CD14-positive monocyte (primary cell): Measurements from ENCODE around the gene ZNF689. TPM values are rescaled to one million over a fixed set of nuclear protein-coding genes. Genes with fewer than 3 reads are reported as not detected.
A peak's percentile ranks its signal among the peaks of the same experiment; 100 is the strongest.
"Not testable (repeated sequence)": the region's sequence is repeated elsewhere in the genome, so short reads cannot be mapped to it uniquely, and the experiment has no call there.

Source experiments
- DNase-seq, 3 donors: peaks; one replicate each; pipeline ENCODE4 v3.0.0-alpha.2; 2011 to 2022
- H2AFZ ChIP-seq: 2 replicates; pipeline ENCODE4 v1.6.0; 2012; ENCODE audit warnings: mild to moderate bottlenecking, low read depth, low read length, inconsistent platforms; ENCODE audit not compliant: insufficient read depth, poor library complexity, severe bottlenecking
- H3K27ac ChIP-seq, 2 donors: 1 replicate in 1 of 2; 2 replicates in 1 of 2; pipeline ENCODE4 v1.5.1; 2012 to 2013; ENCODE audit warnings: low read length in 2 of 2, control low read depth in 1 of 2, inconsistent platforms in 1 of 2, low read depth in 1 of 2, mild to moderate bottlenecking in 1 of 2
- H3K27me3 ChIP-seq, 2 donors: one replicate each; pipeline versions ENCODE4 v1.6.0 to v1.6.1; 2011 to 2013; ENCODE audit warnings: low read length in 2 of 2; ENCODE audit not compliant: control insufficient read depth in 2 of 2, insufficient read depth in 2 of 2
- H3K36me3 ChIP-seq, 2 donors: replicated peaks in 1 of 2; 1 replicate in 1 of 2; 2 replicates in 1 of 2; pipeline versions ENCODE4 v1.5.1 to v1.6.1; 2012 to 2013; ENCODE audit warnings: low read length in 2 of 2, control low read depth in 1 of 2, inconsistent platforms in 1 of 2, mild to moderate bottlenecking in 1 of 2; ENCODE audit not compliant: insufficient read depth in 2 of 2, control insufficient read depth in 1 of 2
- H3K4me1 ChIP-seq, 2 donors: 1 replicate in 1 of 2; 2 replicates in 1 of 2; pipeline versions ENCODE4 v1.5.1 to v1.6.1; 2012 to 2013; ENCODE audit warnings: low read length in 2 of 2, control low read depth in 1 of 2, inconsistent platforms in 1 of 2, mild to moderate bottlenecking in 1 of 2, moderate library complexity in 1 of 2; ENCODE audit not compliant: insufficient read depth in 2 of 2, control insufficient read depth in 1 of 2
- H3K4me2 ChIP-seq: replicated peaks from 2 replicates; pipeline ENCODE3; 2012; ENCODE audit warnings: low read length, moderate library complexity, mild to moderate bottlenecking; ENCODE audit not compliant: poor library complexity, severe bottlenecking; ENCODE audit errors: extremely low read depth
- H3K4me3 ChIP-seq, 3 experiments: fragments of 200-600 bp in 1 of 3; sonication (generic) in 1 of 3; replicated peaks in 1 of 3; 1 replicate in 2 of 3; 2 replicates in 1 of 3; pipeline ENCODE4 v1.5.1; 2011 to 2013; ENCODE audit warnings: low read length in 3 of 3, mild to moderate bottlenecking in 3 of 3, control low read depth in 2 of 3, low read depth in 2 of 3, inconsistent platforms in 1 of 3, moderate library complexity in 1 of 3
- H3K79me2 ChIP-seq: 2 replicates; pipeline ENCODE4 v1.6.0; 2012; ENCODE audit warnings: mild to moderate bottlenecking, control low read depth, inconsistent platforms, low read length, moderate library complexity; ENCODE audit not compliant: insufficient read depth
- H3K9ac ChIP-seq: 2 replicates; pipeline ENCODE4 v1.6.0; 2017; ENCODE audit warnings: low read length, mild to moderate bottlenecking; ENCODE audit not compliant: insufficient read depth, poor library complexity, severe bottlenecking
- H3K9me3 ChIP-seq, 2 donors: replicated peaks in 1 of 2; 1 replicate in 1 of 2; 2 replicates in 1 of 2; pipeline versions ENCODE4 v1.5.1 to v1.6.1; 2012 to 2013; ENCODE audit warnings: low read length in 2 of 2, control low read depth in 1 of 2; ENCODE audit not compliant: control insufficient read depth in 1 of 2, insufficient read depth in 1 of 2
- H4K20me1 ChIP-seq: 2 replicates; pipeline ENCODE4 v1.6.0; 2012; ENCODE audit warnings: mild to moderate bottlenecking, low read length, control low read depth, moderate library complexity; ENCODE audit not compliant: insufficient read depth
- H3K27ac Mint-ChIP-seq, 7 donors: one replicate each; pipeline ENCODE4 v1.8.0; 2020; ENCODE audit warnings: mild to moderate bottlenecking in 7 of 7, mixed read lengths in 7 of 7, moderate library complexity in 6 of 7, inconsistent platforms in 2 of 7
- H3K27me3 Mint-ChIP-seq, 3 donors: one replicate each; pipeline ENCODE4 v1.8.0; 2021 to 2022; ENCODE audit warnings: low read depth in 3 of 3, mild to moderate bottlenecking in 3 of 3, mixed read lengths in 3 of 3, moderate library complexity in 3 of 3, inconsistent platforms in 1 of 3
- H3K36me3 Mint-ChIP-seq, 2 donors: one replicate each; pipeline ENCODE4 v1.8.0; 2020; ENCODE audit warnings: mixed read lengths in 2 of 2, inconsistent platforms in 1 of 2, mild to moderate bottlenecking in 1 of 2
- H3K4me1 Mint-ChIP-seq: one replicate; pipeline ENCODE4 v1.8.0; 2020; ENCODE audit warnings: mild to moderate bottlenecking, mixed read lengths
- H3K4me3 Mint-ChIP-seq, 2 donors: one replicate each; pipeline ENCODE4 v1.8.0; 2020; ENCODE audit warnings: mild to moderate bottlenecking in 2 of 2, mixed read lengths in 2 of 2, moderate library complexity in 1 of 2
- H3K9me3 Mint-ChIP-seq, 7 donors: one replicate each; pipeline ENCODE4 v1.8.0; 2020 to 2022; ENCODE audit warnings: mixed read lengths in 7 of 7, mild to moderate bottlenecking in 6 of 7, moderate library complexity in 6 of 7, inconsistent platforms in 2 of 7
- CTCF ChIP-seq: fragments of 200-600 bp; IDR thresholded peaks from one replicate; pipeline ENCODE4 v1.8.0; 2022; ENCODE audit warnings: antibody characterized with exemption, mild to moderate bottlenecking
- WGBS: methylation state at CpG from one replicate; pipeline ENCODE4 v1.1.5; 2013; ENCODE audit warnings: missing lambda C conversion rate; ENCODE audit not compliant: insufficient coverage; 5-methylcytosine and 5-hydroxymethylcytosine counted together
- intact Hi-C, 2 donors: fragments of 100-400 bp; cut with micrococcal nuclease; formaldehyde crosslinking; loops; one replicate each; pipeline versions ENCODE4 v1.15.0 to v1.15.1; 2023
- polyA plus RNA-seq, 3 donors: library from polyadenylated mRNA; depleted of rRNA in 1 of 3; unstranded in 2 of 3; stranded (reverse) in 1 of 3; fragments of 300-500 nt in 2 of 3; fragments of >200 nt in 1 of 3; fragmentation: Illumina TruSeq in 2 of 3; gene quantifications; 1 replicate in 2 of 3; 2 replicates in 1 of 3; pipeline ENCODE4 v1.2.3, GENCODE V29; 2012 to 2021

ZNF689 gene
- polyA plus RNA-seq, 3 donors: 4.1 to 11.2 (median 8.0) TPM

DNA sequence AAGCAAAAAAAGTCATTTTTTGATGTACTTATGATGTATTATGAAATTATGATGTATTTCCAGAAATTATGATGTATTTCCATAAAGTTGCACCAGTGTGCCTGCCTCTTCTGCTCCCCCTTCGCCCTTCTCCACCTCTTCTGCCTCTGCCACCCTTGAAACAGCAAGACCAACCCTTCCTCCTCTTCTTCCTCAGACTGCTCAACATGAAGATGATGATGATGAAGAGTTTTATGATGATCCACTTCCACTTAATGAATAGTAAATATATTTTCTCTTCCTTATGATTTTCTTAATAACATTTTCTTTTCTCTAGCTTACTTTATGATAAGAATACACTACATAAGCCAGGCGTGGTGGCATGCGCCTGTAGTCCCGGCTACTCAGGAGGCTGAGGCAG is 17.3 kb downstream of the ZNF689 start:
- no peaks in the 10 kb centered on the region for H4K20me1 ChIP-seq
- H3K4me1 ChIP-seq: no peaks in the 10 kb centered on the region
- WGBS: 100% methylated on average over 3 of the region's 4 CpGs
- no peak for TF ChIP-seq CTCF
- H3K36me3 Mint-ChIP-seq: peaks cover under 1 to 7% of the 10 kb centered on the region in 2 donors
- H2AFZ ChIP-seq: no peak overlapping the region
- H3K4me3 Mint-ChIP-seq: no peak overlapping the region
- no peak overlapping the region for H3K4me2 ChIP-seq
- H3K27ac ChIP-seq: no peak overlapping the region
- no peak overlapping the region for H3K9ac ChIP-seq
- DNase-seq: no peak
- H3K9me3 ChIP-seq: no peaks in the 10 kb centered on the region
- peak overlapping the region in 1 of 7 donors; percentile 21 for H3K27ac Mint-ChIP-seq
- H3K36me3 ChIP-seq: no peaks in the 10 kb centered on the region
- H3K4me1 Mint-ChIP-seq: peaks cover under 1% of the 10 kb centered on the region
- intact Hi-C loops: no loop called here
- H3K79me2 ChIP-seq: no peaks in the 10 kb centered on the region
- no peaks in the 10 kb centered on the region for H3K27me3 Mint-ChIP-seq
- H3K9me3 Mint-ChIP-seq: peaks cover 0 to under 1% (median 0%) of the 10 kb centered on the region in 7 donors
- no peak overlapping the region for H3K4me3 ChIP-seq
- H3K27me3 ChIP-seq: no peaks in the 10 kb centered on the region

DNA sequence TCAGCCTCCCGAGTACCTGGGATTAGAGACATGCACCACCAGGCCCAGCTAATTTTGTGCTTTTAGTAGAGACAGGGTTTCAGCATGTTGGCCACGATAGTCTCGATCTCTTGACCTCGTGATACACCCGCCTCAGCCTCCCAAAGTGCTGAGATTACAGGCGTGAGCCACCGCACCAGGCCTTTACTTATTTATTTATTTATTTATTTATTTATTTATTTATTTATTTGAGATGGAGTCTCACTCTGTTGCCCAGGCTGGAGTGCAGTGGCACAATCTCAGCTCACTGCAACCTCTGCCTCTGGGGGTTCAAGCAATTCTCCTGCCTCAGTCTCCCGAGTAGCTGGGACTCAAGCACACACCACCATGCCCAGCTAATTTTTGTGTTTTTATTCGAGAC is 19.3 kb downstream of the ZNF689 start:
- H3K4me1 Mint-ChIP-seq, H3K36me3 ChIP-seq, H3K9me3 ChIP-seq, H3K9ac ChIP-seq, DNase-seq, H3K36me3 Mint-ChIP-seq, intact Hi-C loops, H3K27me3 Mint-ChIP-seq, H3K27me3 ChIP-seq, H3K4me2 ChIP-seq, H3K4me3 Mint-ChIP-seq, H3K4me3 ChIP-seq, H3K27ac Mint-ChIP-seq, H4K20me1 ChIP-seq, H3K27ac ChIP-seq, H3K4me1 ChIP-seq, H2AFZ ChIP-seq, H3K9me3 Mint-ChIP-seq: not testable (repeated sequence)
- 100% methylated on average over 2 of the region's 9 CpGs for WGBS
- H3K79me2 ChIP-seq: peaks cover 17% of the 10 kb centered on the region

GRCh38 chr16:30589582-30589981 is 20.6 kb downstream of the ZNF689 start:
- not testable (repeated sequence) for H3K9ac ChIP-seq, H2AFZ ChIP-seq, H3K9me3 Mint-ChIP-seq, H3K27ac ChIP-seq, H3K36me3 Mint-ChIP-seq, H3K27ac Mint-ChIP-seq, H3K4me3 Mint-ChIP-seq, DNase-seq, H3K4me3 ChIP-seq, H3K36me3 ChIP-seq, H3K9me3 ChIP-seq, H4K20me1 ChIP-seq, H3K27me3 ChIP-seq, H3K4me2 ChIP-seq, H3K27me3 Mint-ChIP-seq
- Histone ChIP-seq H3K4me1 (peaks cover 12 to 15% of the 10 kb centered on the region in 2 donors), H3K79me2 (peaks cover 27% of the 10 kb centered on the region)
- WGBS: no CpG with 5 or more reads among the region's 2 CpGs
- H3K4me1 Mint-ChIP-seq: peaks cover 15% of the 10 kb centered on the region
- intact Hi-C loops: loop anchor here (5.0 kb wide), 1 partner anchor 62 kb away; the partner anchor contains the start of gene ZNF768 (in 2 of the 2)
